Effector memory CD8-positive, alpha-beta T cell (primary cell): ENCODE data around the gene AIM2.
"Not testable (repeated sequence)": the region's sequence is repeated elsewhere in the genome, so short reads cannot be mapped to it uniquely, and the experiment has no call there.

ENCODE experiments used
- ATAC-seq: fragments of 150-1000 bp; cut with Tn5 transposase; replicated peaks from 2 replicates; pipeline ENCODE4 v1.10.0; 2021; ENCODE audit warnings: mild to moderate bottlenecking, moderate library complexity
- DNase-seq, 3 experiments: peaks; one replicate each; pipeline ENCODE4 v3.0.0; 2021
- H3K27ac Mint-ChIP-seq, 2 donors: one replicate each; pipeline ENCODE4 v1.8.0; 2022; ENCODE audit warnings: mild to moderate bottlenecking in 2 of 2, mixed read lengths in 2 of 2, moderate library complexity in 2 of 2
- H3K27me3 Mint-ChIP-seq, 2 donors: one replicate each; pipeline ENCODE4 v1.8.0; 2022; ENCODE audit warnings: mixed read lengths in 2 of 2
- H3K36me3 Mint-ChIP-seq: one replicate; pipeline ENCODE4 v1.8.0; 2022; ENCODE audit warnings: mild to moderate bottlenecking, moderate library complexity, mixed read lengths; ENCODE audit not compliant: insufficient read depth
- H3K4me1 Mint-ChIP-seq, 2 donors: one replicate each; pipeline ENCODE4 v1.8.0; 2022; ENCODE audit warnings: low read depth in 2 of 2, mixed read lengths in 2 of 2
- H3K4me3 Mint-ChIP-seq, 2 donors: one replicate each; pipeline ENCODE4 v1.8.0; 2022; ENCODE audit warnings: mild to moderate bottlenecking in 2 of 2, mixed read lengths in 2 of 2, moderate library complexity in 2 of 2
- H3K9me3 Mint-ChIP-seq, 2 donors: one replicate each; pipeline ENCODE4 v1.8.0; 2022; ENCODE audit warnings: mixed read lengths in 2 of 2

AIM2 gene

GRCh38 chr1:159026841-159027240 is 49.7 kb downstream of the AIM2 start:
- not testable (repeated sequence) for ATAC-seq, H3K9me3 Mint-ChIP-seq, DNase-seq, H3K27me3 Mint-ChIP-seq
- Mint-ChIP-seq H3K36me3 (peaks cover 85% of the 10 kb centered on the region), H3K27ac (peak overlapping the region; percentile 22 to 89), H3K4me3 (peak overlapping the region; percentile 48 to 78), H3K4me1 (peaks cover 67 to 78% of the 10 kb centered on the region in 2 donors)

GRCh38 chr1:159025043-159025442 is 51.5 kb downstream of the AIM2 start:
- peaks cover 61 to 84% of the 10 kb centered on the region in 2 donors for H3K4me1 Mint-ChIP-seq
- H3K27me3 Mint-ChIP-seq = no peaks in the 10 kb centered on the region
- no peaks in the 10 kb centered on the region for H3K9me3 Mint-ChIP-seq
- H3K4me3 Mint-ChIP-seq = no peak overlapping the region
- ATAC-seq = no peak
- H3K36me3 Mint-ChIP-seq = peaks cover 85% of the 10 kb centered on the region
- H3K27ac Mint-ChIP-seq = peak overlapping the region in 1 of 2 donors; percentile 76
- DNase-seq = no peak

GRCh38 chr1:159023723-159024122 is 52.8 kb downstream of the AIM2 start:
- no peaks in the 10 kb centered on the region for H3K27me3 Mint-ChIP-seq
- H3K27ac Mint-ChIP-seq = peak overlapping the region in 1 of 2 donors; percentile 76
- peaks cover 89% of the 10 kb centered on the region for H3K36me3 Mint-ChIP-seq

GRCh38 chr1:159015440-159015909 is 61.1 kb downstream of the AIM2 start:
- peaks cover 82% of the 10 kb centered on the region for H3K36me3 Mint-ChIP-seq
- DNase-seq (peak; percentile 44 to 54 (median 48)), ATAC-seq (peak; percentile 96)
- H3K9me3 Mint-ChIP-seq = no peaks in the 10 kb centered on the region
- H3K27me3 Mint-ChIP-seq = no peaks in the 10 kb centered on the region
- H3K4me3 Mint-ChIP-seq = peak overlapping the region; percentile 79 to 92
- peak overlapping the region; percentile 92 to 93 for H3K27ac Mint-ChIP-seq
- H3K4me1 Mint-ChIP-seq = peaks cover 52 to 72% of the 10 kb centered on the region in 2 donors

More at GRCh38 chr1:159023723-159024122, 52.8 kb downstream of the AIM2 start:
- Mint-ChIP-seq H3K9me3 (no peaks in the 10 kb centered on the region), H3K4me3 (peak overlapping the region; percentile 13 to 48), H3K4me1 (peaks cover 56 to 81% of the 10 kb centered on the region in 2 donors)
- DNase-seq = no peak
- no peak for ATAC-seq

- peaks cover 78% of the 10 kb centered on the region for H3K36me3 Mint-ChIP-seq
Measured at GRCh38 chr1:159014851-159015250, 61.7 kb downstream of the AIM2 start.

GRCh38 chr1:159014003-159014571 is 62.5 kb downstream of the AIM2 start:
- H3K9me3 Mint-ChIP-seq = no peaks in the 10 kb centered on the region
- no peak for DNase-seq
- H3K4me1 Mint-ChIP-seq = peaks cover 47 to 69% of the 10 kb centered on the region in 2 donors

More at GRCh38 chr1:159014851-159015250, 61.7 kb downstream of the AIM2 start:
- no peaks in the 10 kb centered on the region for H3K9me3 Mint-ChIP-seq
- H3K4me1 Mint-ChIP-seq = peaks cover 50 to 72% of the 10 kb centered on the region in 2 donors
- ATAC-seq (no peak), DNase-seq (no peak)
- peak overlapping the region; percentile 79 to 92 for H3K4me3 Mint-ChIP-seq
- no peaks in the 10 kb centered on the region for H3K27me3 Mint-ChIP-seq
- H3K27ac Mint-ChIP-seq = peak overlapping the region; percentile 92 to 93

GRCh38 chr1:159012495-159012894 is 64.1 kb downstream of the AIM2 start:
- Mint-ChIP-seq H3K36me3 (peaks cover 61% of the 10 kb centered on the region), H3K4me3 (peak overlapping the region; percentile 79 to 92), H3K27ac (peak overlapping the region; percentile 92 to 93), H3K4me1 (peaks cover 50 to 71% of the 10 kb centered on the region in 2 donors), H3K9me3 (no peaks in the 10 kb centered on the region), H3K27me3 (no peaks in the 10 kb centered on the region)
- DNase-seq (peak; percentile 21 to 35 (median 27)), ATAC-seq (peak; percentile 24)

More at GRCh38 chr1:159014003-159014571, 62.5 kb downstream of the AIM2 start:
- H3K27ac Mint-ChIP-seq = peak overlapping the region; percentile 92 to 93
- H3K4me3 Mint-ChIP-seq = peak overlapping the region; percentile 79 to 92
- no peaks in the 10 kb centered on the region for H3K27me3 Mint-ChIP-seq
- ATAC-seq = no peak
- peaks cover 71% of the 10 kb centered on the region for H3K36me3 Mint-ChIP-seq
